Measurements from ENCODE around the gene HPSE. TPM values are rescaled to one million over a fixed set of nuclear protein-coding genes. Genes with fewer than 3 reads are reported as not detected.

HPSE gene
- total RNA-seq, 1 donor from 2014 or later: 0.80 TPM

GRCh38 chr4:83259586-83259985, 75.1 kb downstream of the HPSE start:
- TF ChIP-seq CTCF (IDR thresholded peaks at IDR 0.05; ENCODE audit: unreplicated experiment): no peak
- Mint-ChIP-seq H3K9me3 (no peaks in the 10 kb centered on the region), H3K27ac (no peak overlapping the region), H3K27me3 (ENCODE audit: low read depth) (no peaks in the 10 kb centered on the region), H3K36me3 (peaks cover 2% of the 10 kb centered on the region), H3K4me1 (peaks cover 9% of the 10 kb centered on the region), H3K4me3 (no peak overlapping the region)
- DNase-seq (ENCODE audit: low spot score in 2 of 2, unreplicated experiment in 2 of 2): no peak

GRCh38 chr4:83258461-83258860, 76.2 kb downstream of the HPSE start:
- no peaks in the 10 kb centered on the region for H3K27me3 Mint-ChIP-seq (ENCODE audit: low read depth)
- H3K27ac Mint-ChIP-seq: no peak overlapping the region
- H3K4me1 Mint-ChIP-seq: peaks cover 9% of the 10 kb centered on the region
- no peak for TF ChIP-seq CTCF (IDR thresholded peaks at IDR 0.05; ENCODE audit: unreplicated experiment)
- no peaks in the 10 kb centered on the region for H3K36me3 Mint-ChIP-seq
- DNase-seq (ENCODE audit: low spot score in 2 of 2, unreplicated experiment in 2 of 2): no peak
- H3K9me3 Mint-ChIP-seq: no peaks in the 10 kb centered on the region
- H3K4me3 Mint-ChIP-seq: no peak overlapping the region

- no peak for DNase-seq (ENCODE audit: low spot score in 2 of 2, unreplicated experiment in 2 of 2)
- no peak for TF ChIP-seq CTCF (IDR thresholded peaks at IDR 0.05; ENCODE audit: unreplicated experiment)
- peak overlapping the region; percentile 27 for H3K27ac Mint-ChIP-seq
- no peak overlapping the region for H3K4me3 Mint-ChIP-seq
- no peaks in the 10 kb centered on the region for H3K27me3 Mint-ChIP-seq (ENCODE audit: low read depth)
- no peaks in the 10 kb centered on the region for H3K36me3 Mint-ChIP-seq
- no peaks in the 10 kb centered on the region for H3K9me3 Mint-ChIP-seq
- H3K4me1 Mint-ChIP-seq: peaks cover 9% of the 10 kb centered on the region
Observed at GRCh38 chr4:83257811-83258210, 76.8 kb downstream of the HPSE start.

- no peak for DNase-seq (ENCODE audit: low spot score in 2 of 2, unreplicated experiment in 2 of 2)
- no peak overlapping the region for H3K27ac Mint-ChIP-seq
- no peaks in the 10 kb centered on the region for H3K36me3 Mint-ChIP-seq
Observed at GRCh38 chr4:83255584-83255983, 79.1 kb downstream of the HPSE start.

GRCh38 chr4:83252782-83253405, 81.8 kb downstream of the HPSE start:
- no peak overlapping the region for H3K27ac Mint-ChIP-seq
- no peak for TF ChIP-seq CTCF (IDR thresholded peaks at IDR 0.05; ENCODE audit: unreplicated experiment)
- peaks cover 9% of the 10 kb centered on the region for H3K4me1 Mint-ChIP-seq
- H3K36me3 Mint-ChIP-seq: no peaks in the 10 kb centered on the region
- H3K4me3 Mint-ChIP-seq: no peak overlapping the region
- no peak for DNase-seq (ENCODE audit: low spot score in 2 of 2, unreplicated experiment in 2 of 2)
- no peaks in the 10 kb centered on the region for H3K27me3 Mint-ChIP-seq (ENCODE audit: low read depth)
- no peaks in the 10 kb centered on the region for H3K9me3 Mint-ChIP-seq

More at GRCh38 chr4:83255584-83255983, 79.1 kb downstream of the HPSE start:
- Mint-ChIP-seq H3K4me3 (no peak overlapping the region), H3K9me3 (no peaks in the 10 kb centered on the region), H3K4me1 (peaks cover 9% of the 10 kb centered on the region), H3K27me3 (ENCODE audit: low read depth) (no peaks in the 10 kb centered on the region)
- TF ChIP-seq CTCF (IDR thresholded peaks at IDR 0.05; ENCODE audit: unreplicated experiment): no peak

GRCh38 chr4:83251447-83251830, 83.2 kb downstream of the HPSE start:
- H3K4me1 Mint-ChIP-seq: peaks cover 2% of the 10 kb centered on the region
- no peaks in the 10 kb centered on the region for H3K9me3 Mint-ChIP-seq

More at GRCh38 chr4:83251447-83251830, 83.2 kb downstream of the HPSE start:
- H3K36me3 Mint-ChIP-seq: no peaks in the 10 kb centered on the region
- H3K4me3 Mint-ChIP-seq: no peak overlapping the region
- no peak for DNase-seq (ENCODE audit: low spot score in 2 of 2, unreplicated experiment in 2 of 2)
- no peak for TF ChIP-seq CTCF (IDR thresholded peaks at IDR 0.05; ENCODE audit: unreplicated experiment)
- H3K27ac Mint-ChIP-seq: no peak overlapping the region
- H3K27me3 Mint-ChIP-seq (ENCODE audit: low read depth): no peaks in the 10 kb centered on the region
